ENCODE results near the gene PPP1R1B. TPM values are rescaled to one million over a fixed set of nuclear protein-coding genes. Genes with fewer than 3 reads are reported as not detected.

PPP1R1B gene
- total RNA-seq, 1 donor from 2014 or later, result 33.1 TPM

DNA sequence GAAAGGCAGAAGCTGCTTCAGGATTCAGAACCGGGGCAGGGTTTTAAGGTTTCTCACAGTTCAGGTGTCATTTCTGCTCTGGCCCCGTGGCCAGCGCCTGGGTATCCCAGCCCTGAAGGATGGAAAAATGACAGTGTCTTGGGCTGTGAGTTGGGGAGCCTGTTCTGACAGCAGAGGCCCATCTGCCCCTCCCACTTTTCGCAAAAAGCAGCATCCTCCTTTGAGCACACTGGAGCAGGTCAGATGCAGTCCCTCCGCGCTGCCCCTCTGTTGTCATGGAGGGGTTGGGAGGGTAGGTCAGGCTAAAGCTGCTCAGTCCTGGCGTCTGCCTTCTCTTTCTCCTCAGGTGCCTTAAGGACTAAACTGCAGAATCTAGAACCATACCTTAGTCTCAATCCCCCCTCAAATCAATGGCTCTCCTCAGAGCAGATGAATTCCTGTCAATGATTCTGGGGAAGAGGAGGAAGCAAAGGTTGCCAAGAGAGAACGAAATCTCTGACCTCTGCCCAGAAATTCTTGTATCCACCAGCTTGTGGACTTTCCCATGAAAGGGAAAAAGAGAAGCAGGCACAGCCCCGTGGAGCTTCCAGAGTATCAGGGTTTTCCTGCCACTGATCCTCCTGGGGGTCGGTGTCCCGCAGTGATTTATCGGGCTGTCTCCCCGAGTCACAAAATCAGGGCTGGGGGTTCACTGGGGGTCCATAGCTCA, 26.3 kb upstream of the PPP1R1B start:
- DNase-seq (ENCODE audit: low spot score), result no peak

DNA sequence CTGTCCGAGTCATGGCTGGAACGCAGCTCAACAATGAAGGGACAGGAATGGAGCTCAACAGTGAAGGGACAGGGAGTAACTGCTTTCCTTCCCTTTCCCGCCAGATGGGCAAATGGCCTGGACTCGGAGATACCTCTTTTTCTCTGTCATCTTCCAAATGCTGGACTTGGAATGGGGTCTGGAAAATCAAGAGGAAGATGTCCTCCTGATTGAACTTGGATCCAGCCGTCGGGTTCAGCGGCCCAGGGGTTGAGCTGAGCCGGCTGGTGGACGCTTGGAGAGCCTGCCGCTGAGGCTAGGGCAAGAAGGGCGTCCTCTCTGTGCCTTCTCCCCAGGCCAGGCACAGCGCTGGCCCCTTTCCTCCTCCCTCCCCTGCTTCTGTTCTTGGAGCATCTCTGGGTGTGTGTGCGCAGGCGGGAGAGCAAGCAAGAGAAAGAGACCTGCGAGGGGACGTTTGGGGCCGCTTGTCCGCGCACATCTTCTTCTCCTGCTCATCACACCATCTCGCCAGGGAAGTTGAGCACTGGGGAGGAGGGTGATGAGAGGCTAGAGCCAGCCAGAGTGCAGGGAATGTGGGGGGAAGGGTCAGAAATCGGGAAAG, 25.7 kb upstream of the PPP1R1B start:
- DNase-seq (ENCODE audit: low spot score), result no peak

DNA sequence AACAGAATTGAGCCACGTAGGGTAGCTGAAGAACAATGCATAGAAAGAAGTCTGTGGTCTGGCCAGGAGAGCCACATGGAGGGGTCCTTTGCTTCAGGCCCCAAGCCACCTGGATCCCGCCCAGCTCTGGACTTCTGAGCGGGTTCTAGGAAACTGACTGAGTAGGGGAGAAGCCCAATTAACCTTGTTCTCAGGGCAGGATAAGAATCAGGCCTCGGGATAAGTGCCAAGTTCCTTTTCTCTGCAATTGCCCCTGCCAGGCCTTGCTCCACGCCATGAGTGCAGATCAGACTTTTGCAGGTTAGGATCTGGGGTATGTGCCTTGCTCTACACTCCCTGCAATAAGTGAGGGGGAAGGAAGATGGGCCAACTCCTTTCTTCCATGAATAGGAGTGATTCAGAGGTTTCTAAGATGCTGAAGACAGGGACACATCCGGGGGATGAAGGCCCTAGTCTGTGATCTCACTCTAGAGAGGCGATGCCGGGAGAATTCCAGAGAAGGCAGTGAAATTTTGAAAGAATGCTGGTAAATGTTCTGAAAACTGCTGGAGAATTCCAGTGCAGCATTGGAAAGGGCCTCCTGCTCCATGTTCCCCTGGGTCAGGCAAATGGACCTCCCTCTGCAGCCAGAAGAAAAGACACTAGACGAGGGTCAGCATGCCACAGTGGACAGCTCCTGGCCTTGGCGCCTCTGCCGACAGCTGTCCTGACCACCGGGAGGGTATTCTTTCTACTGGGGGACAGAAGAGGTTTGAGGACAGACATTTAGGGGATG, 24.8 kb upstream of the PPP1R1B start:
- no peak for DNase-seq (ENCODE audit: low spot score)

DNA sequence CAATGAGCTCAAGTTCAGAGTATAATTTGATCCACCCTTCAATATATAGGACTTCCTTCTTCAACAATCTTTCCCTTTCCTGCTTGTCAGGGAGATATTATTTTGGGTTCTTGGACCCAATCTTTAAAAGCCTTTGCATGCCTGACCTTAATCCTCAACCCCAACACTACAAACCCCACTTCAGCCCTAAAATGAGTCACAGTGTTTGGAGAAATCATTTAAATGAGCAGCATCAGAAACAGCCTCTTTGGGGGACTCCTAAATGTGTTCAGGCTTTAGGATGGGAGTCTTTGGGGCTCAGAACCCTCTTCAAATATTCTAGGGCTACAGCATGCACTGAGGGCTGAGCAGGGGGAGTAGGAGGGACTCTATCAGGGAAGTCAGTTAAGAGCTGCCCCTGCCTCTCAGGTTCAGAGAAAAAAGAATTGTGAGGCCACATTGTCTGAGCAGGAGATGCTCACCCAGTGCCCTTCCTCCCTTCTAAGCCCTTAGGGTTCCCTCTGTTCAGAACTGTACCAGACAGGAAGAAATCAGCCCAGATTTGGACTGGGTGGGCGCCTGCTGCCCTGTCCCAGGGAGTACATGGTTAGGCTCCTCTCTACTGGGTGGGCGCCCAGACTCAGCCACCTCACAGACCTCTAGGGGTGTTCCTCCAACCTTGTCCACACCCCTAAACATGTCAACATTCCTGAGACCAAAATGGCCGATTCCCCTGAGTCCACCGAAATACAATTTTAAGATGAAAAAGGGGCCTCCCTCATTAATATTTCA, 24.0 kb upstream of the PPP1R1B start:
- no peak for DNase-seq (ENCODE audit: low spot score)

DNA sequence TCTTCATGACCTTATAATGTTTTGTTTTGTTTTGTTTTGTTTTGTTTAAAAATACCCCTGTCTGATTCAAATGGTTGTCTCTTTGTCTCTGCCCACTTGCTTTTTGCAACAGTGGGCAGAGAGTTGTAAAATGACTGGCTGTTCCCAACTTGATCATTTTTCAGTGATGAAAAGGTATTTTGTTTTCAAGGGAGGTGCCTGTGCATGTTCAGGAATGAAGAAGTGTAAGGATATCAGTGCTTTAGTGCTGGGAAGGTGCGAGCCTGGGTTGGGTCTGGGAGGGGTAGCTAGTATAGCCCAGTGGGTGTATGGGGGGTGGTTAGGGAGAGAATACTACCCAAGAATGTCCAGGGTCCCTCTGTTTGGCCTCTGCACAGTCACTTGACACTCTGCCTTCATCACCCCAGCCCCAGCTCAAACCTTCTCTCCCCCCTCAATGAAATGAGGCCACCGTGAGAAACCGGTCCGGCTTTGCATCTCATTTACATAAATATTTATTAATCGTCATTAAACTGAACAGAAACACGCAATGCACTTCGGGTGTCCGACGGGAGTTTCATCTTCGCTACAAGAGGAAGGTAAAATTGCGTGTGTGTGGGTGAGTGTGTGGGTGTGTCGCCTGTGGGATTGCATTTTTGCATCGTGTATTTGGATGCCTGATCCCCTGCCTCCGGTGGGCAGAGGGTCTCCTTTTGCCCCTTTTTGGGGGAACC, 23.3 kb upstream of the PPP1R1B start:
- DNase-seq (ENCODE audit: low spot score), result no peak

DNA sequence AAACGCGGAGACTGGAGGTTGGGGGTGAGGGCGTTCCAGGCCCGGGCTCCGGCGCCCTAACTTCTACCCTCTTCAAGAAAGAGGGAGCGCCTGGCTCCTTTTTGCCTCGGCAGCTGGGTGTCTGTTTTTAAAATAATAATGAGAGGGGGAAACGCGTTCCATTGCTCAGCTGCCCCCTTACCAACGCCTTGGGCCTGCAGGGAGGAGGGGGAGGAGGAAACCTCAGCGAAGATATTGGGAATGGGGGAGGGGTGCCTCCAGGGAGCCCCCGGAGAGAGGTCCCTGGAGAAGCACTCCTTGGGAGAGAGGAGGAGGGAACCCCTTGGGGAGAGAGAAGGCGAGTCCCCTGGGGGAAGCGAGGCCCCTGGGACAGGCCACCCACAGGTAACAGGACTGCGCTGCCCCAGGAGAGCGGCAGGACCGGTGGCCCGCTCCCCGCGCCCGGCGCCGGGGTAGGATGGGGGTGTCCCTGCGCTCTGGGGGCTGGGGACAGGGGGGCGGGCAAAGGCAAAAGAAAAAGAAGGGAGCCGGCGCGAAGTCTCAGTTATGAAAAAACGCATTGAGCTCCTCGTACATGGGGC, 21.8 kb upstream of the PPP1R1B start:
- DNase-seq (ENCODE audit: low spot score), result no peak

DNA sequence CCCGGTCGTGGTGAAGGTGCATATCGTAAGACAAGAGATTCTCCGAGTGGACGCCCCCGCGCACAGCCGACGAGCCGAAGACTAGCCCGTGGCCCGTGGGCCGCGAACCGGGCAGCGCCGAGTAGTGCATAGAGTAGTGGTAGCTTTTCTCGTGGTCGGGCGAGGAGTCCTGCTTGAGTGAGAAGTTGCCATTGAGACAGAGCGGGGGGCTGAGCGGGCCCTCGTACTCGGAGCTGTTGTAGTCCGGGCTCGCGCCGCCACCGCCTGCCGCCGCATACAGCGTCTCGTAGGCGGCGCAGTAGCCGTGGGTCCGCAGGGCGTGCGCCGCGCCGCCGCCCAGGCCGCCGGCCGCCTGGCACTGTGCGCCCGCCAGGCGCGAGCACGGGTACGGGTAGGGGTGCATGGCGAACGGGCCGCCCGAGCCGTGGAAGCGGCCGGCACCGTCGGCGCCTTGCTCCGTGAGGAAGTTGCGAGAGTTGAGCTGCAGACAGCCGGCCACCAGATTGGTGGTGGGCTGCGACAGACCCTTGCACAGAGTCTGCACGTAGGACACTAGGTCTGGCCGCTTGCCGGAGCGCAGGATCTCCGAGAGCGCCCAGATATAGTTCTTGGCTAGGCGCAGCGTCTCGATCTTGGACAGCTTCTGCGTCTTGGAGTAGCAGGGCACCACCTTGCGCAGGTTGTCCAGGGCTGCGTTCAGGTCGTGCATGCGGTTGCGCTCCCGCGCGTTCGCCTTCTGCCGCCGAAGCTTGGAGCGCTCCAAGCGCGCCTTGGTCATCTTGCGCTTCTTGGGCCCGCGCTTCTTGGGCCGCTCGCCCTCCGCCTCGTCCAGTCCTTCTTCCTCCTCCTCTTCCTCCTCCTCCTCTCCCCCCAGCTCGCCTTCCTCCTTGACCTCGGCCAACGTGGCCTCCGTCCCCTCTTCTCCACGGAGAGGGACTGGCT, 21.0 kb upstream of the PPP1R1B start:
- no peak for DNase-seq (ENCODE audit: low spot score)

DNA sequence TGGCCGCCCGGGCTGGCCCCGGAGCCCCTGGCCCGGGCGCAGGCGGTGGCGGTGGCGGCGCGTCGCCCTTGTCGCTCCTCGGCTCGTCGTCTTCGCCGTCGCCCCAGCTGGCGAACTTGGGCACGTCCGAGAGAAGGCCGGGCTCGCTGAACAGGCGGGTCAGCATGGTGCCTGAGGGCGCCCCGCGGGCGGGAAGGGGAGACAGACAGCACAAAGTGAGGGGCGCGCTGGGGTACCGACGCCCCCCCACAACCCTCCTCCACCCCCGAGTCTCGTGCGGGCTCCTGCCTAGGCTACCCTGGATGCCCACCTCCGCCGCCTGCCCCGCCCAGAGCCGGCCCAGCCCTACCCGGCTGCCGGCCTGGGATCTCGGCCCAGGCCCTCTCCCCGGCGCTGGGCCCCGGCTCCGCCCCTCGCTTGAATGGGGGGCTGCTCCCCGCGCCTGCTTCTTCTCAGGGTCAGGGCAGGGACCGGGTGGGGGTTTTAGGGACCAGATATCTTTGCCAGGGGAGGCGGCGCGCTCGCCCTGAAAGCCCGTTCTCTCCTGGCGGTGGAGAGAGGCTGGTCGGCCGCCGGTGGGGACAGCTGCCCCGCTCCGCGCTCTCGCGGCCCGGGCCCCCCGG, 20.2 kb upstream of the PPP1R1B start:
- DNase-seq (ENCODE audit: low spot score), result no peak

DNA sequence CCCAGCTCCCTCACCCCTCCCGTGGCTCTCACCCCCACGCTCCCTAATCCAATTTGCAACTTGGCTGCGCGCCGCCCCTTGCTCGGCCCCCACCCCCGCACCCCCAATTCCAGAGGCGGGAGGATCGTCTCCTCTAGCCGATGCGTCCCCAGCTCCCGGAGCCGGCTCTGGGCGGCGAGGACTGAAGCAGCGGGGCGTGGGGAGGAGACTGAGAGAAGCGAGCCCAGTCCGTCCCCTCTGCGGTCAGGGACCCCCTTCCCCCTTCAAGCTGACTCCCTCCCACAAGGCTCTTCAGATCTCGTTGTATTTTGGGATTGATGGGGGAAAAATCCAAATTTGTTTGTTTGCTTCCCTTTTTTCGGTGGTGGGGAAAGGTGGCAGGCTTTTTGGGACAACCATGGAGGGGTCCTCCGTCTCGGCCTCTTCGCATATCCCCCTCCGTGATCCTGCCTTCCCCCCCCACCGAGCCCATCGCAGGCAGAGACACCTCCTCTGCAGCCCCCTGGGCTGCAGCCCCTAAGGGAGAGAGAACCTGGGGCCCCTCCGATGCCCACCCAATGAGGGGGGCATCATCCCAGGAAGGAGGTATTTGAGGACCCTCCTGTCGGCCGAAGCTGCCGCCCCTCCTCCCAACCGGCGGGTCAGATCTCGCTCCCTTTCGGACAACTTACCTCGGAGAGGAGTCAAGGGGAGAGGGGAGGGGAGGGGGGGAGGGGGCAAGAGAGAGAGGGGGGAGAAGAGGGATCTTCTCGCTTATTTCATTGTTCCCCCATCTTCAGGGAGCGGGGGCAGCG, 19.5 kb upstream of the PPP1R1B start:
- no peak for DNase-seq (ENCODE audit: low spot score)

DNA sequence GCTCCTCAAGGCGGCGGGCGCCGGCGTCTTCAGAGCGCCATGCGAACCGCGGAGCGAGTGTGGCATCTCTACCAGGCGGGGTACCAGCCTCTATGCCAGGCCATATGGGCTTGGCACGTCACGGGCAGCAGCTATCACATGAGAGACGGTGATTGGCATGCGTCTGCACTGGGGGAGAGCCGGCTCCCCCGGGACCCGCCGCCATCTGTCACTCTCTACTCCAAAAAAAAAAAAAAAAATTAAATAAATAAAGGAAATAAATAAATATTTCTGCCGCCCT, 19.0 kb upstream of the PPP1R1B start, which contains the start of gene NEUROD2:
TSS of gene NEUROD2 (minus strand) at position 70 of the 280 bp plus-strand sequence. CDS start 1,321 bp downstream, outside the sequence.
- DNase-seq (ENCODE audit: low spot score), result no peak

DNA sequence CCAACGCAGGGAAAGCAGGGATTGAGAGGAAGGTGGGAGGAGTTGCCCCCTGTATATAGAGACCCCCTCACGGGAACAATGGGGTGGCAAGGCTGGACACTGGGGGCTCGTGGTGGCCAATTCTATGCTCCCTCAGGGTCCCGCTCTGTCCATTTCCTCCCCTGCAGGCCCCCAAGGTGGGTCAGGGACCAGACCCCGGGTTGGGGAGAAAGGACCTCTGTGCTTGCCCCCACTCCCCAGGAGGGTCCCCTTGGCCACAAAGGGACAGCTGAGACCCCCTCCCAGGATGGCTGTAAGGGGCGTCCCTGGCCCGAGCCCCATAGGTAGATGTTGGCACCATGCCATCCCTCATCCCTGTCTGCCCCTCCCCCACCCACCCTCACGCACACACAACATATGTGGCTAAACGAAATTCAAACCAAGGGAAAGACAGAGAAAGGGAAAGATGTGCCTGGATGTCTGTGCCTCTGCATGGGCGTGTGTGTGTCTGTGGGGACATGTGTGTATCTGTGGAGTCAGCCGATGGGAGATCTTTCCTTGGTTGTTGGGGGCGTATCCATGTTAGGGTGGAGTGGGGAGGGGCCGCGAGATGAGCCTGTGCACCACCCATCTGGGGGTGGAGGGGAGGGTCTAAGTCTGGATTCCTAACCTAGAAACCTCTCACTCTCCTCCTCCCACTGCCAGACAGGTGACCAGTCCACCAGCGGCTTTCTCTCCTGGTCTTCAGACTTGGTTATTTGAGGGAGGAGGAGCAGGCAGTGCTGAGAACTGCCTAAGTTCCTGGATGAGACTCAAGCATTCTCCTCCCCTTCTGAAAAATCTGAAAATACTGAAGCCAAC, 18.4 kb upstream of the PPP1R1B start:
- DNase-seq (ENCODE audit: low spot score), result no peak

DNA sequence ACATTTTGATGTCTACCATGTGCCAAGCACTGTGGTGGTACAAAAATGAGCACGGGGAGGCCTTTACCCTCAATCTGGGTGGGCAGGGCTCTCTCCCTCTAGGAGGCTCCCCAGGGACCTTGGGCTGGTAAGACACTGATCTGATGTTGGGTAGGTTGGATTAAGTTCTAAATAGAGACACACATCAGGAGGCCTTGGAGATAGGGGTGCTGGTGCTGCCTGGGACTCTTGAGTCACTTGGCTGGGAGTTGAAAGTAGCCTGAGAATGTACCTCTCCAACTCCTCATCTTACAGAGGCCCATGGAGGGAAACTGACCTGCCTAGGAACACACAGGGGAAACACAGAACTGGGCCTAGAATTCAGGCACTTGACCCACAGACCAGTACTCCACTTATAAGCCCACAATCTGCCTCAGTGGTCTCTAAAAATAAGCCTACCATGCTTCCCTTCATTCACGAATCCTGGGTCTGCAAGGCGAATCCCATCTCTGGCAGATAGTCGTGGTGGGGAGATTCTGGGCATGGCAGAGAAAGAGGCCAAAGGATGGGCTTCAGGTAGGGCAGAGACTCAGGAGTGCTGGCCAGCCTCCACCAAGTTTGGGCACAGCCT, 17.2 kb upstream of the PPP1R1B start:
- DNase-seq (ENCODE audit: low spot score), result no peak

DNA sequence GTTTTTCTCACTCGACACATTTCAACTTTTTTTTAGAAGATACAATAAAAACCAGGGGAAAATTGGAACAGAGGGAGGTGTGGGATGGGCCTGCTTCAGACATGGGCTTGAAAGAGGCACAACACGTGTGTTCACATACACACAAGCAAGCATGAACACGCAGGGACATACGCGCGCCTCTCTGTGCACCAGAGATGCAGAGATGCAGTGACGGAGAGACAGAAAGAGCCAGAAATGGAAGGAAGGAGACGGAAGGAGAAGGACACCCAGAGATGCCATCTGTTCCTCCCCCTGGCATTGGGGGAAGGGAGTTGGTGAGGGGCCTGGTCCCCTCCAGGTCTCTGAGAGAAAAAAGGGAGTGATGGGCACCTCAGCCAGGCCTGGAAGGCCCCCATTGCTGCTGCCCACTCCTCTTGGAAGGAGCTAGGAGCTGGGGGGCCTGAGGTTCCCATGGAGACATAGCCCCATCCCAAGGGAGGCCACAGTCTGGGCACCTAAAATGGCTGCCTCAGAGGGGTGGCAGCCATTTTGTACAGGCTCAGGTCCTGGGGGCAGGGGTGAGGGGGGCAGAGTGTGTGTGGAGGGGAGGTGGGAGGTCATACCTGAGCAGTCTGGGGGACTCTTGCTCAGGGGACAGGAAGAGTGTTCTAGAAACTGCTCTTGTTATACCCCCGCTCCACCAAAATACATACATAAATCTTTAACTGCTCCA, 15.2 kb upstream of the PPP1R1B start:
- no peak for DNase-seq (ENCODE audit: low spot score)

DNA sequence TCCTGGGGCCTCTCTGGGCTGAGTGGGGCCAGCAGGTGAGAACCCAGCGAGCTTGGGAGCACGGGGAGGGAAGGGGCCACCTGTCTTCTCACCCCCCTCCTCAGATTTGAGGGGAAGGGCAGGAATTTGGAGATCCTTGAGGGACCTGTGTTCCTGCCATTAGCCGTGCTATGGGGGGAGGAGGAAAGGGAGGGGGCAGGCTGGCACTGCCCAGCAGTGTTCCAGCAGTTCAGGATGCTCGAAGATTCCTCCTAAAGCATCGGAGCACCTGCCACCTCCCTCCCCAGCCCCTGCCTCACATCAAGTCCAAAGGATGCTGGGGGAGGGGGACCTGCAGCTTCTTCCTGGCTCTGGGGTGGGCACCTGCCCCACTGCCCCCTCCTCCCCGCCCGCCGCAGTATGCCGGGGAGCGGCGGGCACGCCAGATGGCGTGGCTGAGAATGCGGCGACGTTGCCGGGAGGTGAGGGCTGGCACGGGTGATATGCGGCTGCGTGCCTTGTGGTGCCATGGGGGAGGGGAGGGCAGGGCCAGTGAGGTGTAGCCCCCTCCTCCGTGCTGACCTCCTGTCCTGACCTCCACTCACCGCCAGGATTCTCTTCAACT, 14.4 kb upstream of the PPP1R1B start:
- no peak for DNase-seq (ENCODE audit: low spot score)

DNA sequence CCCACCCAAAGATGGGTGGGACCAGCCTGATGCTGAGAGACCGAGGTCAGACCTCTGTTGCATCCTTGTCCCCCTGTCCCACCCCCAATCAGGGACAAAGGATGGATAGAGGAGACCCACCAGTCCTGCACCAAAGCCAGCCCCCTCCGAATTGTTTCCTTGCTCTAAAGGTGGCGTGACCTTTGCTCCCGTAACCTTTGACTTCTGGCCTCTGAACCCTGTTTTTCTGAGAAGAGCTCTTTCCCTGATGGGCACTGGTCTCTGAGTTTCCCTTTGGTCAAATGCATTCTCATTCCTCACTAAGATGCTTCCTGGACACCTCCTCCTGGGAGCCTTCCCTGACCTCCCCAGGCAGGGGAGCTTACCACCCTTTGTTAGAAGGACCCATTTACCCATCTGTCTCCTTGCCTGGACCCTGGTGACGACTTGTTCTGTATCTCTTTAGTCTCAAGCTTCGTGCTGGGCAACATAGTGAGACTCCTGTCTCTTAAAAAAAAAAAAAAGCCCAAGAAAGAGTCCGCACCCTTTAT, 13.8 kb upstream of the PPP1R1B start:
- DNase-seq (ENCODE audit: low spot score), result no peak
